Keratinocyte (primary cell): Measurements from ENCODE around the gene OR4K2. TPM values are rescaled to one million over a fixed set of nuclear protein-coding genes. Genes with fewer than 3 reads are reported as not detected.

Experiments
- DNase-seq: peaks from one replicate; pipeline ENCODE4 v3.0.0-alpha.2; 2011; ENCODE audit warnings: low read depth, missing footprints, low spot score
- FAIRE-seq: peaks from 2 replicates; lab custom pipeline; 2011; peaks lifted over from hg19 to GRCh38; lab: Jason Lieb, UNC
- H2AFZ ChIP-seq: 2 replicates; pipeline ENCODE4 v1.6.0; 2012; ENCODE audit warnings: low read length, control low read depth, inconsistent platforms; ENCODE audit not compliant: control insufficient read depth
- H3K27ac ChIP-seq: 2 replicates; pipeline ENCODE4 v1.5.1; 2011; ENCODE audit warnings: low read length; ENCODE audit not compliant: control insufficient read depth, insufficient read depth
- H3K27me3 ChIP-seq: 3 replicates; pipeline ENCODE4 v1.6.0; 2011; ENCODE audit warnings: low read length; ENCODE audit not compliant: control insufficient read depth, insufficient read depth; ENCODE audit errors: extremely low read depth
- H3K36me3 ChIP-seq, 2 experiments: 2 replicates in 1 of 2; 3 replicates in 1 of 2; pipeline ENCODE4 v1.5.1; 2011; ENCODE audit warnings: low read length in 2 of 2, mild to moderate bottlenecking in 1 of 2; ENCODE audit not compliant: control insufficient read depth in 2 of 2, insufficient read depth in 2 of 2; ENCODE audit errors: extremely low read depth in 1 of 2
- H3K4me1 ChIP-seq: 3 replicates; pipeline ENCODE4 v1.5.1; 2011; ENCODE audit warnings: low read length; ENCODE audit not compliant: control insufficient read depth, insufficient read depth; ENCODE audit errors: extremely low read depth
- H3K4me2 ChIP-seq: 3 replicates; pipeline ENCODE4 v1.6.0; 2011; ENCODE audit warnings: low read depth, low read length; ENCODE audit not compliant: control insufficient read depth, insufficient read depth; ENCODE audit errors: extremely low read depth
- H3K4me3 ChIP-seq, 3 experiments: fragments of 200-600 bp in 1 of 3; sonication (generic) in 1 of 3; 2 replicates in 2 of 3; 3 replicates in 1 of 3; pipeline ENCODE4 v1.5.1; 2011 to 2016; ENCODE audit warnings: low read length in 3 of 3, mild to moderate bottlenecking in 3 of 3, control low read depth in 2 of 3, inconsistent platforms in 1 of 3, low read depth in 1 of 3, mixed read lengths in 1 of 3, mixed run types in 1 of 3, moderate library complexity in 1 of 3; ENCODE audit not compliant: control insufficient read depth in 2 of 3, insufficient read depth in 2 of 3; ENCODE audit errors: extremely low read depth in 1 of 3
- H3K79me2 ChIP-seq: 2 replicates; pipeline ENCODE4 v1.6.0; 2012; ENCODE audit warnings: low read length; ENCODE audit not compliant: control insufficient read depth, insufficient read depth
- H3K9ac ChIP-seq: 3 replicates; pipeline ENCODE4 v1.6.0; 2011; ENCODE audit warnings: low read length; ENCODE audit not compliant: control insufficient read depth, insufficient read depth; ENCODE audit errors: extremely low read depth
- H3K9me1 ChIP-seq: 3 replicates; pipeline ENCODE4 v1.6.0; 2011; ENCODE audit warnings: low read length; ENCODE audit not compliant: control insufficient read depth, insufficient read depth; ENCODE audit errors: extremely low read depth
- H3K9me3 ChIP-seq: 2 replicates; pipeline ENCODE4 v1.5.1; 2012; ENCODE audit warnings: low read depth, low read length; ENCODE audit not compliant: control insufficient read depth
- H4K20me1 ChIP-seq: 3 replicates; pipeline ENCODE4 v1.6.0; 2011; ENCODE audit warnings: low read length; ENCODE audit not compliant: control insufficient read depth, insufficient read depth; ENCODE audit errors: extremely low read depth
- CTCF ChIP-seq, 3 experiments: IDR thresholded peaks in 1 of 3; conservative IDR thresholded peaks in 1 of 3; optimal IDR thresholded peaks in 1 of 3; 2 replicates in 2 of 3; 3 replicates in 1 of 3; pipeline versions ENCODE3 to v1.5.1; 2011; ENCODE audit warnings: low read length in 3 of 3, mild to moderate bottlenecking in 3 of 3, moderate library complexity in 2 of 3, control low read depth in 1 of 3, inconsistent platforms in 1 of 3; ENCODE audit not compliant: insufficient read depth in 2 of 3; ENCODE audit errors: extremely low read depth in 1 of 3
- EZH2 ChIP-seq: IDR thresholded peaks from one replicate; pipeline ENCODE4 v1.6.1; 2012; ENCODE audit warnings: inconsistent platforms, mild to moderate bottlenecking, low read length, moderate library complexity
- dilution Hi-C: fragments of 300-500 bp; cut with MboI; formaldehyde crosslinking; loops from one replicate; pipeline ENCODE4 v1.7.0; 2020; ENCODE audit warnings: low sequenced_read_pairs; ENCODE audit not compliant: extremely low pct_ligation_motif_present
- polyA plus RNA-seq, 5 experiments: library from polyadenylated mRNA; depleted of rRNA in 3 of 5; stranded (reverse) in 3 of 5; stranded (forward) in 1 of 5; unstranded in 1 of 5; fragments of >200 nt; gene quantifications; 1 replicate in 1 of 5; 2 replicates in 3 of 5; 3 replicates in 1 of 5; pipeline versions ENCODE4 v1.2.1 to v1.2.3, GENCODE V29; 2011 to 2012; ENCODE audit warnings: missing spikeins in 2 of 5, low read depth in 1 of 5, low replicate concordance in 1 of 5

The OR4K2 gene
- polyA plus RNA-seq, 1 donor (not counting 4 experiments of a cell fraction or from before 2014, with no cell fraction given), result not detected

DNA sequence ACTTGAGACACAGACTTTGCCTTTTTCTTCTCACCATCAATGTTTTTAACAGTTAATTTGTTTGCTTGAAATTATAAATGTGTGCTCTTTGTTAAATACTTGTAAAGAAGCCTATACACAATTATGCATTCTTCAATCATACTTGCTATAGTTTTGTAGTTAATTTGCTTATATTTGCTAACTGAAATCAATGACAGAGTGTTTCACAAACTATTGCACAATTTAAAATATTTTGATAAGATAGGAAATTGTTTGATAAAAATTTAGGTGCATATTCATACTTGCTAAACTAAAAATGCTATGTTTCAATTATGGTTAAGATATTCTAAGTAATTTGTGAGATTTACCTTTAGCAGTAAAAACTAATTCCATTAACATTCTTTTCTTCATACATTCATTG lies 31.7 kb downstream of the OR4K2 start:
- no peak overlapping the region for H3K27ac ChIP-seq
- dilution Hi-C loops, result no loop called here
- H4K20me1 ChIP-seq, result no peaks in the 10 kb centered on the region
- H3K9ac ChIP-seq, result no peak overlapping the region
- peaks cover 13% of the 10 kb centered on the region for H3K9me3 ChIP-seq
- H3K79me2 ChIP-seq, result no peaks in the 10 kb centered on the region
- no peak for FAIRE-seq
- H3K4me3 ChIP-seq, result no peak overlapping the region
- H3K4me2 ChIP-seq, result no peak overlapping the region
- no peak for TF ChIP-seq CTCF (optimal IDR thresholded peaks at IDR 0.05 in 1 of 3, IDR thresholded peaks at IDR 0.05 in 1 of 3, conservative IDR thresholded peaks at IDR 0.05 in 1 of 3; ENCODE audit: extremely low read depth in 1 of 3, insufficient read depth in 2 of 3, low read length in 3 of 3)
- no peak for TF ChIP-seq EZH2
- H3K27me3 ChIP-seq, result no peaks in the 10 kb centered on the region
- no peaks in the 10 kb centered on the region for H3K9me1 ChIP-seq
- H3K36me3 ChIP-seq, result no peaks in the 10 kb centered on the region
- no peak for DNase-seq
- no peaks in the 10 kb centered on the region for H3K4me1 ChIP-seq
- H2AFZ ChIP-seq, result no peak overlapping the region

GRCh38 chr14:19911114-19911513 lies 36.2 kb downstream of the OR4K2 start:
- no peaks in the 10 kb centered on the region for H3K4me1 ChIP-seq
- FAIRE-seq, result no peak
- H3K9me1 ChIP-seq, result no peaks in the 10 kb centered on the region
- dilution Hi-C loops, result no loop called here
- H3K4me3 ChIP-seq, result no peak overlapping the region
- peaks cover 7% of the 10 kb centered on the region for H3K9me3 ChIP-seq
- TF ChIP-seq CTCF (optimal IDR thresholded peaks at IDR 0.05 in 1 of 3, IDR thresholded peaks at IDR 0.05 in 1 of 3, conservative IDR thresholded peaks at IDR 0.05 in 1 of 3; ENCODE audit: extremely low read depth in 1 of 3, insufficient read depth in 2 of 3, low read length in 3 of 3) (no peak), EZH2 (no peak)
- H2AFZ ChIP-seq, result no peak overlapping the region
- H3K27me3 ChIP-seq, result no peaks in the 10 kb centered on the region
- no peaks in the 10 kb centered on the region for H3K36me3 ChIP-seq
- no peak overlapping the region for H3K27ac ChIP-seq
- no peaks in the 10 kb centered on the region for H3K79me2 ChIP-seq
- H4K20me1 ChIP-seq, result no peaks in the 10 kb centered on the region
- no peak for DNase-seq
- H3K9ac ChIP-seq, result no peak overlapping the region
- no peak overlapping the region for H3K4me2 ChIP-seq
